IPS-15b (cell line): ENCODE measurements around the gene COL9A1.

Source experiments
- H3K27me3 ChIP-seq: one replicate; pipeline ENCODE4 v1.6.1; 2013; ENCODE audit warnings: low read length; ENCODE audit not compliant: control insufficient read depth, insufficient read depth
- H3K36me3 ChIP-seq: one replicate; pipeline ENCODE4 v1.6.1; 2013; ENCODE audit warnings: low read length; ENCODE audit not compliant: control insufficient read depth, insufficient read depth
- H3K4me1 ChIP-seq: one replicate; pipeline ENCODE4 v1.6.1; 2013; ENCODE audit warnings: mild to moderate bottlenecking, low read length; ENCODE audit not compliant: control insufficient read depth, insufficient read depth
- H3K4me3 ChIP-seq: one replicate; pipeline ENCODE4 v1.5.1; 2013; ENCODE audit warnings: low read depth, low read length
- H3K9ac ChIP-seq: one replicate; pipeline ENCODE4 v1.6.1; 2013; ENCODE audit warnings: low read depth, mild to moderate bottlenecking, low read length
- H3K9me3 ChIP-seq: one replicate; pipeline ENCODE4 v1.6.1; 2013; ENCODE audit warnings: mild to moderate bottlenecking, low read length; ENCODE audit not compliant: control insufficient read depth, insufficient read depth

COL9A1 gene

DNA sequence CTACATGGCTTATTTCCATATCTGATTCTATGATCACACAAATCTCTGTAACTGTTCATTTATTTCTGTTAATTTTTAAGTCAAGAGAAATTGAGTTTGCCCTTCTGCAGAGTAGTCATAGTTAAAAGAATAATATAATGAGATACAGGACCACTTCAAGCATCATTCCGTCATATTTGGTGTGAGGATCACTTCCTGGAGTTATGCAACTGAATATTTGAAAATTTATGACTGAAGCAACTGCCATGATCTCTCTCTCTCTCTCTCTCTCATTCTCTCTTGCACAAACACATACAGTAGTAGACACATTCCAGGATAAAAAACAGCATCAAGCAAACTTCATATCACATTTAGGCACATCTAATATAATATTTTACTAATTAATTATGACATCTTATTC, 116.4 kb downstream of the COL9A1 start:
- Histone ChIP-seq H3K9ac (no peak overlapping the region), H3K36me3 (no peaks in the 10 kb centered on the region), H3K4me1 (no peaks in the 10 kb centered on the region), H3K4me3 (no peak overlapping the region), H3K27me3 (no peaks in the 10 kb centered on the region), H3K9me3 (no peaks in the 10 kb centered on the region)

DNA sequence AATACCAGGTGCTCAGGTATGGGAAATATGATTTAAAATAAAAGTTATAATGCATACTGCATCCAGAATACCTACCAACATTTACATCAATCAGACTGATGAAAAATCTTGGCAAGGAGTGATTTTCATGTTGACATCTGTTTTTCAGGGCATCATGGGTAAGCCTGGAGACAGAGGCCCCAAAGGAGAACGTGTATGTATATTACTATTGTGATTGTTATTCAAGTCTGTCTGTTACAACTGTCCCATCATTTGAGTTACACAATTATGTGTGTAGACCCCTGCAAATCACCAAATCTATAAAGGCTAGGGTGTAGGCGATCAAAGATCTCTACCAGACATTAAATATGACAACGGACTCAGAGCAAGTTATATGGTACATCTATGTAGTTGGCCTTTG, 118.2 kb downstream of the COL9A1 start:
- Histone ChIP-seq H3K9me3 (no peaks in the 10 kb centered on the region), H3K4me3 (no peak overlapping the region), H3K9ac (no peak overlapping the region), H3K36me3 (no peaks in the 10 kb centered on the region), H3K4me1 (no peaks in the 10 kb centered on the region), H3K27me3 (no peaks in the 10 kb centered on the region)

DNA sequence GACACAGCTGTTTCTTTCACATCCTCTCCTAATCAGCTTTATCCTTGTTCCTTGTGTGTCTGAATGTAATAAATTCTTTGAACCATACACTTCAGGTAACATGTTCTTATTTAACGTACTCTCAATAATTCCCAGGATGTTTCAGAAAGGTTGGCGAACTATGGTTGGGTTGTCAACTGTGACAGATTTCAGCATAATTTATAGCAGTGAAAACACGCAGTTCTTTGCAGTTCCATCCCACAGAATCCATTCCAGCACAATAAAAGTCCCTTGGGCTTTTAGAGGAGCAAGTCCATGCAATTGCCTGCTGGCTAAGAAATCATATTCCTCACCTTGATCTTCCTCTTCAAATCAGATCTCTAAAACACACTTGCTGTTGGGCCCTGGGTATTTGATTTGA, 119.3 kb downstream of the COL9A1 start:
- Histone ChIP-seq H3K36me3 (no peaks in the 10 kb centered on the region), H3K4me1 (no peaks in the 10 kb centered on the region), H3K4me3 (no peak overlapping the region), H3K9me3 (no peaks in the 10 kb centered on the region), H3K9ac (no peak overlapping the region), H3K27me3 (no peaks in the 10 kb centered on the region)

DNA sequence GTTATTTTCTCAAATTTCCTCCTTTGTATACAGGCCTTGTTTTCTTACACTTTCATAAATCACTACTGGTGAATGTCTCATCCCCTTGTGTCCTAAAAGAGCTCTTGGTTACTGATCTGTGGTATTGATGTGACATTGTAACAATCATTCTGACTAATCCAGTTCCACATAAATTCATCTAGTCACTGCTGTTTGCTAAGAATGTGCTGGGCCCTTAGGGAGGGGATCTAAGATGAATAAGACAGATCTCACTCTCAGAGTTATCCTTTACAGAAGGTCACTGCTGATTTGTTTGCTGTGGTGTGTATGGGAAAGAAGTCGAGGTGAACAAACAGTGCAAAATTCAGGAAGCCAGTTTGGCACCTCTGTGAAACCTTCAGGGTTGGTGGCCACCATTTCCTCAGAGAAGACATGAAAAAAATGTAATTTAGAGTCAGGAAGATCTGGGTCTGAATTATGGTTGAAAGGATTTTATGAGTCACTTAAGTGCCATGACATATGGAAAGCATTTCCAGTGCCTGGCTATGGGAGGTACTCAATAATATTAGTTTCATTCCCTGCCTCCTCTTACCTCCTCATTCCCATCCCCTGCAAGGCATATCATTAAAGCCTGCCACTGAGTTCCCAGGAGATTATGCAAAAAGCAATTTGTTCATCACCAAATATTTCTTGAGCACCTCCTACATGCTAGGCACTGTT, 121.8 kb downstream of the COL9A1 start:
- Histone ChIP-seq H3K4me3 (no peak overlapping the region), H3K9ac (no peak overlapping the region), H3K9me3 (no peaks in the 10 kb centered on the region), H3K36me3 (no peaks in the 10 kb centered on the region), H3K4me1 (no peaks in the 10 kb centered on the region), H3K27me3 (no peaks in the 10 kb centered on the region)

DNA sequence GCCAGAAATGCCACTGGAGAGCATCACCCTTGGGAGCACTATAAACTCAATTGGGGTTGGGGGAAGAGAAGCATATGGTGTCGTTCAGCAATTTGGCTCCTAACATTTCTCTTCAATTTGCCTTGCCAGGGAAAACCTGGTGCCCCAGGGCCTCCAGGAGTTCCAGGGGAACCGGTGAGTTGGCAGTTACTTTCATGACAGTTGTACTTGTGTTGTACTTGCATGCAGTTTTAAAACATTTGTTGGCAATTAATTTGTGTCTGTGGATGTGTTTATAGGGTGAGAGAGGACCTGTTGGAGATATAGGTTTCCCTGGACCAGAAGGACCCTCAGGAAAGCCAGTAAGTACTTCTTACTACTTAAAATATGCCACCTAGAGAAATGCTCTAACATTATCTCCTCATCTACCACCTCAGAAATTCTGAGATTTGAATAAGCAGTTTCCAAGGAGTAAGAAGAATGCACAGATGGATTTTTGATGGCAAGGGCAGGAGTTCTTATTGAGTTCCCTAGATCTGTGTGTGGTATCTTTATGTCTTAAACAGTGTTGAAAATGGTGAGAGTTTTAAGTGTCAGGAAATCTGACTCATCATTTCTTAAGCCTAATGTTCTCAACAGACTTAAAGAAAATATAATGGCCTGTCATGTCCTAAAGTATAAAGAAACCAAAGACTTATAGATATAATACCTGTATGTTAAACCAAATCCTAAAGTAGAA, 122.5 kb downstream of the COL9A1 start:
- no peak overlapping the region for H3K4me3 ChIP-seq
- no peaks in the 10 kb centered on the region for H3K9me3 ChIP-seq
- H3K27me3 ChIP-seq, result no peaks in the 10 kb centered on the region
- no peaks in the 10 kb centered on the region for H3K36me3 ChIP-seq
- no peak overlapping the region for H3K9ac ChIP-seq
- H3K4me1 ChIP-seq, result no peaks in the 10 kb centered on the region

DNA sequence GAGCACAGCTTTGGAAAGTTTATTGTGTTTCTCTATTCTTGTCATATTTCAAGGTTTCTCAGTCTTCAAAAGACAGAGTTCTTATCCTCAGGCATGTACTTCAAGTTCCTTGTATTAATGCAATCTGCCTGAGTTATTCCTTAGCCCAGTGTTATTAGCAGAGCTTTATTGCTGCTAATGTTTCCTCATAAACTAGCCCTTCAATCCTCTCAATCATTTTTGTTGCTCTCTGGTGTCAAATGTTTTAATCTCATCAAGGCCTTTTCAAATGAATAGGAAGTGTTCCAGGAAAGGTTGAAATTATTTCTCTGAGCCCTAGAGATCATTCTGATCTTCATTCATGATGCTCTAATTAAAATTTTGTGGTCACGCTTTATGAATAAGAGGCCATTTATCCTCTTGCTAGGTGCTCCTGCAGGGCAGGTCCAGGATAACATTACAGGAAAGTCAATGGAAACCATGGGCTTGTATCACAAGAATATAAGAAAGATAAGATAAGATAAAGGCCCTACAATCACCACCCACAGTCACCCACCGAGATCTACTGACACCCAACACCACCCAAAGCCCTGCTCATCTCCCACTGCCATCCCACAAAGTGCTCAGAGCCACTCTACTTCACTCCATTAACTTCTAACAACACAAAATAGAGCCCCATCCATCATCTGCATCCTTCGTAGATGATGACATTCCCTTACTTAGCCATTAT, 125.9 kb downstream of the COL9A1 start:
- Histone ChIP-seq H3K27me3 (no peaks in the 10 kb centered on the region), H3K9me3 (no peaks in the 10 kb centered on the region), H3K4me3 (no peak overlapping the region), H3K4me1 (no peaks in the 10 kb centered on the region), H3K9ac (no peak overlapping the region), H3K36me3 (no peaks in the 10 kb centered on the region)

DNA sequence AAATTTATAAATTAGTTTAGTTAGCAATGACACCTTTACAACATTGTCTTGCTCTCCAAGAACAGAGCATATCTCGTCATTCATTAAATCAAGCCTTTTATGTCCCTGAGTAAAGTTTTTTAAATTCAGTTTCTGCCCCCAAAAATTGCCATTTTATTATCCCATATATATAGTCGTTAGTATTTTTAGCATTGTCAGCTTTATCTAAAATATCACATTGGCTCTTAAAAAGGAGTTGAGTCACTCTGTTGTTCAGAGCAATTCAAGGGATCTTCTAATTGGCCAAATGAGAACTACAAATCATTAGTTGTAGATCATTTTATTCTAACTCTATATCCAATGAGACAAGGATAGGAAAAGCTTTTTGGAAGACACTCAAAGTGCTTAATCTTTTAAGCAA, 127.1 kb downstream of the COL9A1 start:
- Histone ChIP-seq H3K9me3 (no peaks in the 10 kb centered on the region), H3K4me3 (no peak overlapping the region), H3K4me1 (no peaks in the 10 kb centered on the region), H3K27me3 (no peaks in the 10 kb centered on the region), H3K9ac (no peak overlapping the region), H3K36me3 (no peaks in the 10 kb centered on the region)

DNA sequence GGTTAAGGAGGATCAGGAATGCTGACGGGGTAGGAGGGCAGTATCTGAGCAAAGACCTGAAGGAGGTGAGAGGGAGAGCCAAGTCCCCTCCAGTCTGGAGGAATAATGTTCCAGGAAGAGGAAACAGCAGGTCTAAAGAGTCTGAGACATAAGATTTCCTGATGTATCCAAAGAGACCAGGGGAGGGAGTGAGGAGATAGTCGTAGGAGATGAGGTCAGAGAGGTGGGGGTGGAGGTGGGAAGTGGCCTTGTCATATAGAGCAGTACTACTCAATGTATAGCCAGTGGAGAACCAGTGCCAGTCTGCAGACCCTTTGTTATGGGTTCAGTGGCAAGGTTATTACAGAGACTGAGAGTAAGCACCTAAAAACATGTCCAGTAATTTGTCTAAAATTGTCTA, 130.6 kb downstream of the COL9A1 start:
- H3K9ac ChIP-seq, result no peak overlapping the region
- H3K4me1 ChIP-seq, result no peaks in the 10 kb centered on the region
- H3K36me3 ChIP-seq, result no peaks in the 10 kb centered on the region
- no peaks in the 10 kb centered on the region for H3K27me3 ChIP-seq
- H3K9me3 ChIP-seq, result no peaks in the 10 kb centered on the region
- no peak overlapping the region for H3K4me3 ChIP-seq

DNA sequence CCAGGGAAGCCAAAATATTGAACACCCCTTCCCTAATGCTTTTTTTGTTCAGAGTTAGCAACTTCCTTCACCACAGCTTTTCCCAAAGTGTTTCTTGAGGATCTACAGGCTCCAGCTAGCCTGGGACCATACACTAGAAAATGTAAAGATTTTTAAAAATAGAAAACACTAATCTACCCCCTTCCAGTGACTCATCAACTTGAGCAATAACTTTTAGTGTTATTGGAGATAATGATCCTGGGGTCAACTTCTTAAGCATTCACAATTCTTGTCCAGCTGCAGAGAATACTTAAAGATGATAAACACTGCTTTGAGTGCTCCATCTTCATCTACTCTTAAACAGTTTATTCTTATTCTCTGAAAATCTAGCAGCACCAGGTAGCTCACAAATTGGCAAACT, 131.6 kb downstream of the COL9A1 start:
- Histone ChIP-seq H3K4me1 (no peaks in the 10 kb centered on the region), H3K36me3 (no peaks in the 10 kb centered on the region), H3K9ac (no peak overlapping the region), H3K9me3 (no peaks in the 10 kb centered on the region), H3K27me3 (no peaks in the 10 kb centered on the region), H3K4me3 (no peak overlapping the region)

DNA sequence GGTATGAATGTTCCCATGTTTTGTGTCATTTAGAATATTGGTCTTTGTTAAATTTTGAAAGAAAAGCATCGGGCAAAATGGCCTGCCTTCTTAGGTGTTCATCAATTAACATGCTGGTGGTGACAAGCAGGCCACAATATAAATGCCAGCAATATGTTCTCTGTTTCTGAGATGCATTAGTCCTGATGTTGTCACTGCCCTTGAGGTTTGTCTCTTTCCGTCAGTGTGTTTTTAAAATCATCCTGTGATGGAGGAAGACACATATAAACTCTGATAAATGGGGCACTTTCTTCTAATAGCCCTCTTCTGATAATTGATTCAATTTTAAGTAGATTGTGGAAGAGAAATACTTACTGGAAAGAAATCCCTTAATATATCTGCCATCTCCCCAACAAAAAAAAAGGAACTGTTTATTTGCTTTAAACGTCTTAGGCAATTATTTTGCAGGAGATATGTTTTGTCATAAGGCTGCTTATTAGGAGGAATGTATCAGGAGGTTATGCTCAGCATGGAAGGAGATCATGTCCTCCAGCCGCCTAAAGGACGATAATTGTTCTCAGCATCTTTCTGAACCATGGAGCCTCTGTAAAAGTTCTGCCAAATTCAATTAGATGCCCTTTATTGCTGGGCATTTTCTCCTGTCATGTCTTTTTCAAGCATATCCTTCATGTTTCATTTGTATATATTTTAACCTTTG, 134.1 kb downstream of the COL9A1 start:
- no peaks in the 10 kb centered on the region for H3K9me3 ChIP-seq
- H3K4me3 ChIP-seq, result no peak overlapping the region
- H3K27me3 ChIP-seq, result no peaks in the 10 kb centered on the region
- H3K4me1 ChIP-seq, result no peaks in the 10 kb centered on the region
- no peak overlapping the region for H3K9ac ChIP-seq
- no peaks in the 10 kb centered on the region for H3K36me3 ChIP-seq
